ENCODE data around the gene KCNJ6. TPM values are rescaled to one million over a fixed set of nuclear protein-coding genes. Genes with fewer than 3 reads are reported as not detected.
"Not testable (repeated sequence)": the region's sequence is repeated elsewhere in the genome, so short reads cannot be mapped to it uniquely, and the experiment has no call there.

Gene KCNJ6
- total and polyA plus RNA-seq, 5 donors, result 0.03 TPM; not detected in 4

GRCh38 chr21:37601915-37602314, 314.3 kb downstream of the KCNJ6 start:
- intact Hi-C loops (cut with DNase I), result no loop called here
- no peak for ATAC-seq
- H3K27ac ChIP-seq (ENCODE audit: low read length), result no peak overlapping the region

GRCh38 chr21:37601027-37601426, 315.2 kb downstream of the KCNJ6 start:
- ATAC-seq, result no peak
- H3K9me3 ChIP-seq (ENCODE audit: control insufficient read depth, low read length), result no peaks in the 10 kb centered on the region
- H3K27ac ChIP-seq (ENCODE audit: low read length), result no peak overlapping the region
- intact Hi-C loops (cut with DNase I), result no loop called here
- H3K27me3 ChIP-seq (ENCODE audit: control insufficient read depth, insufficient read depth), result no peaks in the 10 kb centered on the region
- H3K4me3 ChIP-seq (ENCODE audit: low read length), result no peak overlapping the region
- DNase-seq, result no peak
- no peaks in the 10 kb centered on the region for H3K4me1 ChIP-seq (ENCODE audit: control insufficient read depth, insufficient read depth, low read length)
- WGBS, result 66% methylated on average over 3 of the region's 3 CpGs

More at GRCh38 chr21:37601915-37602314, 314.3 kb downstream of the KCNJ6 start:
- H3K27me3 ChIP-seq (ENCODE audit: control insufficient read depth, insufficient read depth), result no peaks in the 10 kb centered on the region
- H3K9me3 ChIP-seq (ENCODE audit: control insufficient read depth, low read length), result no peaks in the 10 kb centered on the region
- DNase-seq, result no peak
- no peaks in the 10 kb centered on the region for H3K4me1 ChIP-seq (ENCODE audit: control insufficient read depth, insufficient read depth, low read length)
- no peak overlapping the region for H3K4me3 ChIP-seq (ENCODE audit: low read length)
- WGBS, result 89% methylated on average over 5 of the region's 5 CpGs

- H3K4me3 ChIP-seq (ENCODE audit: low read length), result no peak overlapping the region
- intact Hi-C loops (cut with DNase I), result no loop called here
- DNase-seq, result no peak
- H3K27ac ChIP-seq (ENCODE audit: low read length), result no peak overlapping the region
- H3K9me3 ChIP-seq (ENCODE audit: control insufficient read depth, low read length), result no peaks in the 10 kb centered on the region
- ATAC-seq, result no peak
- H3K4me1 ChIP-seq (ENCODE audit: control insufficient read depth, insufficient read depth, low read length), result no peaks in the 10 kb centered on the region
- WGBS, result 94% methylated on average over 8 of the region's 8 CpGs
- H3K27me3 ChIP-seq (ENCODE audit: control insufficient read depth, insufficient read depth), result no peaks in the 10 kb centered on the region
These were observed 320.3 kb downstream of the KCNJ6 start for GRCh38 chr21:37595944-37596343.

- no peaks in the 10 kb centered on the region for H3K9me3 ChIP-seq (ENCODE audit: control insufficient read depth, low read length)
- intact Hi-C loops (cut with DNase I), result no loop called here
- H3K27ac ChIP-seq (ENCODE audit: low read length), result no peak overlapping the region
- ATAC-seq (peak; percentile 18 to 40), DNase-seq (no peak)
- no peaks in the 10 kb centered on the region for H3K4me1 ChIP-seq (ENCODE audit: control insufficient read depth, insufficient read depth, low read length)
- WGBS, result 71% methylated on average over 15 of the region's 15 CpGs
- no peak overlapping the region for H3K4me3 ChIP-seq (ENCODE audit: low read length)
- H3K27me3 ChIP-seq (ENCODE audit: control insufficient read depth, insufficient read depth), result no peaks in the 10 kb centered on the region
These were observed 321.7 kb downstream of the KCNJ6 start for GRCh38 chr21:37594472-37594951.

- intact Hi-C loops (cut with DNase I), result no loop called here
- DNase-seq (peak in 1 of 3 donors; percentile 55), ATAC-seq (peak; percentile 81 to 86)
- no peaks in the 10 kb centered on the region for H3K27me3 ChIP-seq (ENCODE audit: control insufficient read depth, insufficient read depth)
- H3K9me3 ChIP-seq (ENCODE audit: control insufficient read depth, low read length), result no peaks in the 10 kb centered on the region
- H3K4me1 ChIP-seq (ENCODE audit: control insufficient read depth, insufficient read depth, low read length), result no peaks in the 10 kb centered on the region
- 37% methylated on average over 19 of the region's 19 CpGs for WGBS
- no peak overlapping the region for H3K4me3 ChIP-seq (ENCODE audit: low read length)
- H3K27ac ChIP-seq (ENCODE audit: low read length), result no peak overlapping the region
These were observed 322.4 kb downstream of the KCNJ6 start for GRCh38 chr21:37593740-37594471.

GRCh38 chr21:37593015-37593414, 323.2 kb downstream of the KCNJ6 start:
- ATAC-seq (peak; percentile 55 to 73), DNase-seq (no peak)
- H3K27me3 ChIP-seq (ENCODE audit: control insufficient read depth, insufficient read depth), result no peaks in the 10 kb centered on the region
- H3K4me3 ChIP-seq (ENCODE audit: low read length), result no peak overlapping the region
- H3K9me3 ChIP-seq (ENCODE audit: control insufficient read depth, low read length), result no peaks in the 10 kb centered on the region
- no peak overlapping the region for H3K27ac ChIP-seq (ENCODE audit: low read length)
- H3K4me1 ChIP-seq (ENCODE audit: control insufficient read depth, insufficient read depth, low read length), result no peaks in the 10 kb centered on the region
- intact Hi-C loops (cut with DNase I), result no loop called here
- 55% methylated on average over 5 of the region's 5 CpGs for WGBS

- H3K27me3 ChIP-seq (ENCODE audit: control insufficient read depth, insufficient read depth), result no peaks in the 10 kb centered on the region
- no peaks in the 10 kb centered on the region for H3K9me3 ChIP-seq (ENCODE audit: control insufficient read depth, low read length)
- no peak overlapping the region for H3K27ac ChIP-seq (ENCODE audit: low read length)
- no peak for ATAC-seq
- intact Hi-C loops (cut with DNase I), result no loop called here
- no peak overlapping the region for H3K4me3 ChIP-seq (ENCODE audit: low read length)
- DNase-seq, result no peak
- no peaks in the 10 kb centered on the region for H3K4me1 ChIP-seq (ENCODE audit: control insufficient read depth, insufficient read depth, low read length)
- 52% methylated on average over 4 of the region's 4 CpGs for WGBS
These were observed 323.8 kb downstream of the KCNJ6 start for GRCh38 chr21:37592496-37592895.

GRCh38 chr21:37591994-37592393, 324.3 kb downstream of the KCNJ6 start:
- WGBS, result 94% methylated on average over 12 of the region's 12 CpGs
- ATAC-seq; intact Hi-C loops (cut with DNase I): not testable (repeated sequence)

GRCh38 chr21:37590836-37591235, 325.4 kb downstream of the KCNJ6 start:
- ATAC-seq; H3K27ac ChIP-seq (ENCODE audit: low read length); H3K9me3 ChIP-seq (ENCODE audit: control insufficient read depth, low read length); H3K4me1 ChIP-seq (ENCODE audit: control insufficient read depth, insufficient read depth, low read length); H3K4me3 ChIP-seq (ENCODE audit: low read length); H3K27me3 ChIP-seq (ENCODE audit: control insufficient read depth, insufficient read depth); DNase-seq; intact Hi-C loops (cut with DNase I): not testable (repeated sequence)
- WGBS, result 72% methylated on average over 8 of the region's 8 CpGs

More at GRCh38 chr21:37591994-37592393, 324.3 kb downstream of the KCNJ6 start:
- not testable (repeated sequence) for DNase-seq; H3K27me3 ChIP-seq (ENCODE audit: control insufficient read depth, insufficient read depth); H3K4me1 ChIP-seq (ENCODE audit: control insufficient read depth, insufficient read depth, low read length); H3K4me3 ChIP-seq (ENCODE audit: low read length); H3K27ac ChIP-seq (ENCODE audit: low read length); H3K9me3 ChIP-seq (ENCODE audit: control insufficient read depth, low read length)

GRCh38 chr21:37588644-37589043, 327.6 kb downstream of the KCNJ6 start:
- H3K27ac ChIP-seq (ENCODE audit: low read length); ATAC-seq; H3K9me3 ChIP-seq (ENCODE audit: control insufficient read depth, low read length); H3K4me3 ChIP-seq (ENCODE audit: low read length); H3K27me3 ChIP-seq (ENCODE audit: control insufficient read depth, insufficient read depth); DNase-seq; H3K4me1 ChIP-seq (ENCODE audit: control insufficient read depth, insufficient read depth, low read length); intact Hi-C loops (cut with DNase I): not testable (repeated sequence)
- 94% methylated on average over 8 of the region's 8 CpGs for WGBS

- no peaks in the 10 kb centered on the region for H3K4me1 ChIP-seq (ENCODE audit: control insufficient read depth, insufficient read depth, low read length)
- DNase-seq, result no peak
- no peak overlapping the region for H3K4me3 ChIP-seq (ENCODE audit: low read length)
- intact Hi-C loops (cut with DNase I), result no loop called here
- H3K27ac ChIP-seq (ENCODE audit: low read length), result no peak overlapping the region
- no peaks in the 10 kb centered on the region for H3K9me3 ChIP-seq (ENCODE audit: control insufficient read depth, low read length)
- no peaks in the 10 kb centered on the region for H3K27me3 ChIP-seq (ENCODE audit: control insufficient read depth, insufficient read depth)
- WGBS, result 76% methylated on average over 5 of the region's 5 CpGs
- no peak for ATAC-seq
These were observed 328.6 kb downstream of the KCNJ6 start for GRCh38 chr21:37587635-37588177.

Data from right cardiac atrium (tissue), 5 donors.